HepG2 (cell line): ENCODE results near the gene CHKB. TPM values are rescaled to one million over a fixed set of nuclear protein-coding genes. Genes with fewer than 3 reads are reported as not detected.

Experiments used
- ATAC-seq: fragments of 200-7000 bp; cut with Tn5 transposase; 3 replicates; pipeline ENCODE4 v1.9.1; 2020; ENCODE audit warnings: mild to moderate bottlenecking, moderate library complexity
- BruUV-seq: library from RNA; stranded (reverse); fragments of 400-500 nt; replicated peaks from 2 replicates; lab custom pipeline; 2021; lab: Mats Ljungman, UMichigan
- CTCF ChIA-PET: fragments of 300-600 bp; formaldehyde crosslinking; extraction: SDS; loops from one replicate; lab custom pipeline; 2021; ENCODE audit warnings: low total read pairs, inconsistent platforms, low intra/inter-chr PET ratio; lab: Yijun Ruan, JAX
- POLR2A ChIA-PET: fragments of 350-600 bp; sonication (Branson Sonifier 250); formaldehyde crosslinking; loops from one replicate; lab custom pipeline; 2020; ENCODE audit warnings: antibody characterized with exemption, inconsistent platforms; lab: Yijun Ruan, JAX
- DNase-seq: peaks from one replicate; pipeline ENCODE4 v3.0.0-alpha.2; 2015; ENCODE audit warnings: low spot score
- FAIRE-seq: peaks from 3 replicates; lab custom pipeline; 2011; peaks lifted over from hg19 to GRCh38; lab: Jason Lieb, UNC
- H2AFZ ChIP-seq: one replicate; pipeline ENCODE4 v1.6.1; 2011; ENCODE audit warnings: low read length, inconsistent platforms
- H3K27ac ChIP-seq: fragments of 300-600 bp; 3 replicates; pipeline ENCODE4 v1.8.0; 2011; ENCODE audit warnings: mixed run types, mild to moderate bottlenecking, mixed read lengths, low read length, inconsistent platforms; ENCODE audit not compliant: insufficient read depth; ENCODE audit errors: extremely low read length
- H3K27me3 ChIP-seq, 2 experiments: fragments of 200-600 bp in 1 of 2; 2 replicates in 1 of 2; 3 replicates in 1 of 2; pipeline versions ENCODE4 v1.6.0 to v1.8.0; 2011; ENCODE audit warnings: low read length in 2 of 2, mild to moderate bottlenecking in 2 of 2, moderate library complexity in 2 of 2, inconsistent platforms in 1 of 2; ENCODE audit not compliant: insufficient read depth in 2 of 2, control insufficient read depth in 1 of 2
- H3K36me3 ChIP-seq, 2 experiments: fragments of 200-600 bp in 1 of 2; replicated peaks in 1 of 2; 2 replicates in 1 of 2; 3 replicates in 1 of 2; pipeline versions ENCODE4 v1.5.1 to v1.8.0; 2011; ENCODE audit warnings: low read length in 2 of 2, inconsistent platforms in 1 of 2; ENCODE audit not compliant: insufficient read depth in 2 of 2, control insufficient read depth in 1 of 2
- H3K4me1 ChIP-seq: 2 replicates; pipeline ENCODE4 v1.5.1; 2012; ENCODE audit warnings: low read length, inconsistent platforms; ENCODE audit not compliant: insufficient read depth
- H3K4me2 ChIP-seq: 2 replicates; pipeline ENCODE4 v1.6.0; 2011; ENCODE audit warnings: low read depth, low read length, inconsistent platforms
- H3K4me3 ChIP-seq, 3 experiments: fragments of 200-600 bp in 1 of 3; sonication (generic), shearing (Covaris generic) in 1 of 3; replicated peaks in 1 of 3; 2 replicates each; pipeline ENCODE4 v1.5.1; 2011 to 2016; ENCODE audit warnings: low read length in 3 of 3, inconsistent platforms in 2 of 3, low read depth in 2 of 3, mild to moderate bottlenecking in 2 of 3, control low read depth in 1 of 3, mixed read lengths in 1 of 3; ENCODE audit not compliant: insufficient read depth in 1 of 3
- H3K79me2 ChIP-seq: one replicate; pipeline ENCODE4 v1.6.1; 2011; ENCODE audit warnings: low read length, inconsistent platforms; ENCODE audit not compliant: insufficient read depth
- H3K9ac ChIP-seq: 2 replicates; pipeline ENCODE4 v1.6.0; 2011; ENCODE audit warnings: mild to moderate bottlenecking, low read depth, low read length, inconsistent platforms; ENCODE audit not compliant: insufficient read depth
- H3K9me3 ChIP-seq: 2 replicates; pipeline ENCODE4 v1.5.1; 2012; ENCODE audit warnings: mild to moderate bottlenecking, low read length
- H4K20me1 ChIP-seq: 2 replicates; pipeline ENCODE4 v1.6.0; 2011; ENCODE audit warnings: inconsistent platforms, mild to moderate bottlenecking, low read length, moderate library complexity; ENCODE audit not compliant: insufficient read depth
- AGO2 ChIP-seq: fragments of 200-400 bp; formaldehyde crosslinking; optimal IDR thresholded peaks from 2 replicates; pipeline ENCODE3; 2017; ENCODE audit warnings: mild to moderate bottlenecking, low read depth, low read length, moderate library complexity
- BRCA1 ChIP-seq: sonication (generic); formaldehyde crosslinking; IDR thresholded peaks from 2 replicates; pipeline ENCODE4 v1.4.0; 2020; ENCODE audit warnings: missing genetic modification reagents
- FOSL1 ChIP-seq: sonication (generic); formaldehyde crosslinking; IDR thresholded peaks from 2 replicates; pipeline ENCODE4 v1.9.0; 2021; ENCODE audit warnings: missing genetic modification reagents, borderline replicate concordance
- FOXO1 ChIP-seq: sonication (generic); formaldehyde crosslinking; IDR thresholded peaks from 2 replicates; pipeline ENCODE4 v1.4.0; 2020; ENCODE audit warnings: missing genetic modification reagents
- NFE2L1 ChIP-seq: sonication (generic); formaldehyde crosslinking; IDR thresholded peaks from 2 replicates; pipeline ENCODE4 v1.4.0; 2020; ENCODE audit warnings: missing genetic modification reagents, mild to moderate bottlenecking, borderline replicate concordance
- NPAS2 ChIP-seq: sonication (generic); formaldehyde crosslinking; IDR thresholded peaks from 2 replicates; pipeline ENCODE4 v1.8.0; 2022; ENCODE audit warnings: mild to moderate bottlenecking, missing genetic modification reagents, borderline replicate concordance
- NR2F2 ChIP-seq: IDR thresholded peaks from 2 replicates; pipeline ENCODE4 v1.6.1; 2012; ENCODE audit warnings: low read depth, inconsistent platforms, borderline replicate concordance
- PLRG1 ChIP-seq: fragments of 450-650 bp; conservative IDR thresholded peaks from 2 replicates; pipeline ENCODE4 v1.6.1; 2016
- PREB ChIP-seq: sonication (generic); formaldehyde crosslinking; IDR thresholded peaks from 2 replicates; pipeline ENCODE4 v1.4.0; 2020; ENCODE audit warnings: missing genetic modification reagents
- RNF2 ChIP-seq: fragments of 450-650 bp; conservative IDR thresholded peaks from 2 replicates; pipeline ENCODE4 v1.6.1; 2016; ENCODE audit warnings: low read depth
- SIX4 ChIP-seq: sonication (generic); formaldehyde crosslinking; IDR thresholded peaks from 2 replicates; pipeline ENCODE4 v1.4.0; 2020; ENCODE audit warnings: missing genetic modification reagents
- SUZ12 ChIP-seq: fragments of 150-350 bp; IDR thresholded peaks from 2 replicates; pipeline ENCODE4 v1.6.1; 2014; ENCODE audit warnings: low read depth, low read length
- TSC22D2 ChIP-seq: sonication (generic); formaldehyde crosslinking; IDR thresholded peaks from 2 replicates; pipeline ENCODE4 v1.5.1; 2020; ENCODE audit warnings: missing genetic modification reagents, mild to moderate bottlenecking, borderline replicate concordance
- ZBTB7B ChIP-seq: sonication (generic); formaldehyde crosslinking; IDR thresholded peaks from 2 replicates; pipeline ENCODE4 v1.4.0; 2020; ENCODE audit warnings: missing genetic modification reagents
- ZFP90 ChIP-seq: sonication (generic); formaldehyde crosslinking; IDR thresholded peaks from 2 replicates; pipeline ENCODE4 v1.8.0; 2022; ENCODE audit warnings: missing genetic modification reagents, mild to moderate bottlenecking, inconsistent platforms, borderline replicate concordance
- ZNF260 ChIP-seq: sonication (generic); formaldehyde crosslinking; IDR thresholded peaks from 2 replicates; pipeline ENCODE4 v1.4.0; 2020; ENCODE audit warnings: missing genetic modification reagents, low read depth, mild to moderate bottlenecking, borderline replicate concordance
- ZNF331 ChIP-seq: sonication (generic); formaldehyde crosslinking; IDR thresholded peaks from 2 replicates; pipeline ENCODE4 v1.4.0; 2020; ENCODE audit warnings: missing genetic modification reagents
- ZNF850 ChIP-seq: sonication (generic); formaldehyde crosslinking; conservative IDR thresholded peaks from 2 replicates; pipeline ENCODE4 v1.9.0; 2021; ENCODE audit warnings: mild to moderate bottlenecking, missing genetic modification reagents
- WGBS: methylation state at CpG from one replicate; pipeline ENCODE4 v1.1.6; 2017; ENCODE audit warnings: low lambda C conversion rate; 5-methylcytosine and 5-hydroxymethylcytosine counted together
- in situ Hi-C: cut with HindIII; loops from 2 replicates; pipeline ENCODE4 v1.10.0; 2017; ENCODE audit warnings: low pct_unique_long_range_greater_than_20kb; ENCODE audit not compliant: extremely low pct_ligation_motif_present
- intact Hi-C: fragments of 100-400 bp; cut with micrococcal nuclease; formaldehyde crosslinking; loops from one replicate; pipeline ENCODE4 v1.10.0; 2022; ENCODE audit not compliant: unreplicated experiment
- polyA plus RNA-seq, 8 experiments: library from polyadenylated mRNA; depleted of rRNA in 3 of 8; stranded (reverse) in 7 of 8; unstranded in 1 of 8; fragments of >200 nt; fragmentation: Illumina TruSeq in 4 of 8; extraction: Trizol in 4 of 8; gene quantifications; 2 replicates each; pipeline versions ENCODE4 v1.2.1 to v1.2.3, GENCODE V29; 2011 to 2016; ENCODE audit warnings: low read depth in 4 of 8, missing spikeins in 1 of 8, mixed read lengths in 1 of 8; ENCODE audit not compliant: insufficient read depth in 1 of 8
- total RNA-seq, 5 experiments: library from RNA; depleted of rRNA; stranded (reverse); fragments of >200 nt; fragmentation: Illumina TruSeq; extraction: Trizol; gene quantifications; 2 replicates each; pipeline ENCODE4 v1.2.3, GENCODE V29; 2016; ENCODE audit warnings: low read depth in 1 of 5

The CHKB gene
- total and polyA plus RNA-seq, 2 of the 13 experiments (the other 11 are each of a cell fraction or from before 2014, with no cell fraction given) = 24.5 to 42.7 TPM

GRCh38 chr22:50572965-50573364, 9.7 kb downstream of the CHKB start:
- no peaks in the 10 kb centered on the region for H3K79me2 ChIP-seq
- H3K4me2 ChIP-seq = no peak overlapping the region
- in situ Hi-C loops = no loop called here
- H3K27ac ChIP-seq = no peak overlapping the region
- H3K27me3 ChIP-seq = no peaks in the 10 kb centered on the region
- peaks cover 4 to 5% of the 10 kb centered on the region in 2 experiments; a peak in 2 of 5 replicates for H3K36me3 ChIP-seq
- FAIRE-seq (no peak), ATAC-seq (no peak), DNase-seq (no peak)
- 92% methylated on average over 2 of the region's 11 CpGs for WGBS
- POLR2A ChIA-PET = interaction anchor here (1.1 kb wide), 1 partner anchor 9 kb away, joined by 5 read pairs; no protein-coding TSS in a partner anchor
- CTCF ChIA-PET = no interaction called here
- TF ChIP-seq ZFP90 (CRISPR knock-in tag) = no peak
- peak; percentile 36 for TF ChIP-seq AGO2
- TF ChIP-seq FOSL1 (CRISPR knock-in tag) = no peak
- no peak for TF ChIP-seq ZNF850 (CRISPR knock-in tag)
- TF ChIP-seq FOXO1 (CRISPR knock-in tag) = no peak
- no peak for TF ChIP-seq ZBTB7B (CRISPR knock-in tag)
- peaks cover 26% of the 10 kb centered on the region for H3K4me1 ChIP-seq
- H4K20me1 ChIP-seq = no peaks in the 10 kb centered on the region
- H3K4me3 ChIP-seq = no peak overlapping the region
- H3K9me3 ChIP-seq = no peaks in the 10 kb centered on the region
- no TSS peak for BruUV-seq
- no peak overlapping the region for H3K9ac ChIP-seq
- H2AFZ ChIP-seq = no peak overlapping the region
- intact Hi-C loops = no loop called here

GRCh38 chr22:50571264-50572175, 11.1 kb downstream of the CHKB start:
- ATAC-seq (no peak), FAIRE-seq (no peak), DNase-seq (no peak)
- Histone ChIP-seq H3K27ac (no peak overlapping the region), H2AFZ (no peak overlapping the region), H4K20me1 (no peaks in the 10 kb centered on the region), H3K4me2 (no peak overlapping the region), H3K9me3 (no peaks in the 10 kb centered on the region), H3K36me3 (peaks cover 4 to 5% of the 10 kb centered on the region in 2 experiments; a peak in 2 of 5 replicates), H3K27me3 (no peaks in the 10 kb centered on the region), H3K79me2 (no peaks in the 10 kb centered on the region), H3K4me1 (peaks cover 29% of the 10 kb centered on the region), H3K9ac (no peak overlapping the region), H3K4me3 (no peak overlapping the region)
- POLR2A ChIA-PET = interaction anchor here (1.1 kb wide), 1 partner anchor 10 kb away, joined by 5 read pairs; no protein-coding TSS in a partner anchor
- CTCF ChIA-PET = no interaction called here
- in situ Hi-C loops = no loop called here
- no TSS peak for BruUV-seq
- intact Hi-C loops = no loop called here
- 93% methylated on average over 14 of the region's 26 CpGs for WGBS
- no peak for TF ChIP-seq NFE2L1 (CRISPR knock-in tag)
- TF ChIP-seq PLRG1 = no peak
- no peak for TF ChIP-seq RNF2
- TF ChIP-seq ZNF331 (CRISPR knock-in tag) = no peak
- no peak for TF ChIP-seq NPAS2 (CRISPR knock-in tag)
- no peak for TF ChIP-seq SIX4 (CRISPR knock-in tag)
- TF ChIP-seq PREB (CRISPR knock-in tag) = no peak
- TF ChIP-seq SUZ12 = no peak
- TF ChIP-seq NR2F2 = no peak
- no peak for TF ChIP-seq ZNF260 (CRISPR knock-in tag)
- TF ChIP-seq TSC22D2 = no peak
- TF ChIP-seq BRCA1 (CRISPR knock-in tag) = no peak
